Right renal cortex interstitium (tissue), 3 donors: ENCODE results near the gene ZNF236. TPM values are rescaled to one million over a fixed set of nuclear protein-coding genes. Genes with fewer than 3 reads are reported as not detected.

Experiments used
- DNase-seq, 3 donors: peaks; one replicate each; pipeline ENCODE4 v3.0.0-alpha.2; 2013; ENCODE audit warnings: low read depth in 3 of 3, low spot score in 2 of 3
- polyA plus RNA-seq, 3 donors: library from polyadenylated mRNA; unstranded; fragments of 120-200 nt; gene quantifications; one replicate each; pipeline ENCODE4 v1.2.1, GENCODE V29; 2013; ENCODE audit not compliant: insufficient read length in 3 of 3

The ZNF236 gene
- polyA plus RNA-seq, 3 donors: 9.3 to 10.9 (median 9.6) TPM

DNA sequence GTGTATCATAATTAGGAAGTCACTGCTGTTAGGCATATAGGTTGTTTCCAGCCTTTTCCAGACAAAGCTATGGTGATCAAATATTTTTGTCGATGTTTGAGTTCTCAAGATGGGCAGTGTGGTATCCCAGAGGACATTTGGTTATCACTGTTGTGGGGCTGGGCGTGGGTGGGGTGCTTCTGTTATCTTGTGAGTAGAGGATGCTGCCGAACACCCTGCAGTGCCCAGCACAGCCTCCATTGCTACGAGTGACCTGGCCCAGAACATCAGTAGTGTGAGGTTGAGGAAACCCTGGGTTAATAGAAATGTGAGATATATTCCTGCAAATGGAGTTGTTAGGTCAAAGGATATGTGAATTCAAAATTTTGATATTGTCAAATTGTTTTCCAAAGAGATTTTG lies 33.2 kb downstream of the ZNF236 start:
- no peak for DNase-seq

DNA sequence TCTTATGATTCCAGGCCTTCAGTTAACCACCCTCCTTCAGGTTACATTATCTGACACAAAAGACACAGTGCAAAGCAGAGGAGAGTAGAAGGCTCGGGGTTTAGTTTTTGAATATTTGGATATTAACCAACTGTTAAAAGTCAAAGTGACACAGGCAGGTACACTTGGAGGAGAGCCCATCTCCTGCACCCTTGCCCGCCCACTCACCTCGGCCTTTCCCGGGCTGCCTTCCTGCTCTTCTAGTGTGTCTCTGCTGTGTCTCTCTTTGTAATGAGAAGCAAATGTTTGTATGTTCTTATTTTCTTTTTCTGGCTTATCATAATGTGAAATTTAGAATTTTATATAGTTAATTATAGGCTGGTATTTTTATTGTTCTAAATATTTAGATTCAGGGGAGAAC lies 35.1 kb downstream of the ZNF236 start:
- DNase-seq: no peak

DNA sequence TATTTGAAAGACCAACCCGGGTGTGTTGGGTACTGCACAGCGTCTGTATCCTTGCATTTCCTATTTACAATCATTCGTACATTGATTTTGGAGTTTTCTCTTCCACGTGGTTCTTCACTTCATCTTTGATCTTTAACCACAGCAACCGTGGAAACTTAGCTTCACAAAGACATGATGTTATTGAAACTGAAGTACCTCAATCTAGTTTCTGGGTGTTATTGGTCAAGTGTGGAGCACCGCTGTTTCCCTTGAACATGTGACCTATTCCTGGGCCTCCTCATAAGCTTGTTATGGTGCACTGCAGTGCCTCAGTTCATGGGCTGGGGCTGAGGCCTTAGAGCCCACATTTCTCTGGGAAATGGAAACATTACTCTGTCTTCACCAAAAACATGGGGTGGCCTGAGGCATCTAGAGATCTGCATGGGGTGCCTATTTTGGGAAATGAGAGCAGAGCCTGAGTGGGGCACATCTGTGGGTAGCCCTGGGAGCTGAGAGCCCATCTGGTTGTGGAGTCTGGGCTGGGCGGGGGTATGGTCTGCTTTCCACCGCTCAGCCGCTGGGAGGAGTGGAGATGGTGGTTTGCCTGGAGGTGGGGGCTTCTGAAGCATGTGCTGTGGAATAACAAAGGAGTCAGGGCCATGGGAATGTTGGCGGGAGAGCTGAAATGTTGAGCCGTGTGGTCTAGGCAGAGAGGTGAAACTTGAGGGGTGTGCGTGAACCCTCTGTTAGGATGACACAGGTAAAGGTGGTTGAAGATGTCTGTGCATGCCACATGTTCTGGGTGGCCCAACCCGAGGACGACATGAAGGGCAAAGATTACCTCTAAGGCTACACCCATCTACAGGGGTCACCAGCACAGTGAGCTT lies 37.4 kb downstream of the ZNF236 start:
- DNase-seq: no peak

DNA sequence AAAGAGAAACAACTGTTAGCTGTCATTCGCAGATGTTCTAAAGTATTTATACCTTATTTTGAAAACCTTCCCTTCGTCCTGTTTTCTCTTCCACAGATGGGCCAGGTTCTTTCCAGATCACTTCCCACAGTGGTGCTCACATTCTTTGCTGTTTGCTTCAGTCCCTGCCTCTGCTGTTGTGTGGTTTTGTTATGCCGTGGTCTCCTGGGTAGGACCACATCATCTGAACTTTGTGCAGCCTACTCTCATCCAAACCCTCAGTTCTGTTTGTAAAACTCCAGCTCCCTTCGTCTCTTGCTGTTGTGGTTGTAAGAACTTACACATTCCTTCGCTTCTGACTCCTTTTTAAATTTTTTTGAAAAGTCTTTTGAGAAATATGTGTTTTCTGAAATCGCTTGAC lies 38.1 kb downstream of the ZNF236 start:
- DNase-seq: no peak

DNA sequence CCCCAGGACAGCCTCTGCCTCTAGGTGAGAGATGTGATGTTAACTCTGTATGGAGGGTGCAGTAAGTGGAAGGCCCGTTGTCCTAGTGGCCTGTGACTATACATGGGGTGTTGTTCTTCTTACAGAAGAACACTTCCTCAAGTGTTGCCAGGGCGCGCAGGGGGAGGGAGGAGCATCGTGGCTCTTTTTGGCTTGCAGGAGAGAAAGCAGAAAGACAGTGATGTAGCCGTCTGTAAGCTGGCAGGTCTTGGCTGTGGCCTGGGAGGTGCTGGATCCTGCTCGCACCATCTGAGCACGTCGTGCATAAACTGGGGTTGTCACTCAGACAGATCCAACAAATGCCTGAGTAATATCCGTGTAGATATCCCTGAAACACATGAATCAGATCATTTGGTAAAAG lies 44.3 kb downstream of the ZNF236 start:
- no peak for DNase-seq

DNA sequence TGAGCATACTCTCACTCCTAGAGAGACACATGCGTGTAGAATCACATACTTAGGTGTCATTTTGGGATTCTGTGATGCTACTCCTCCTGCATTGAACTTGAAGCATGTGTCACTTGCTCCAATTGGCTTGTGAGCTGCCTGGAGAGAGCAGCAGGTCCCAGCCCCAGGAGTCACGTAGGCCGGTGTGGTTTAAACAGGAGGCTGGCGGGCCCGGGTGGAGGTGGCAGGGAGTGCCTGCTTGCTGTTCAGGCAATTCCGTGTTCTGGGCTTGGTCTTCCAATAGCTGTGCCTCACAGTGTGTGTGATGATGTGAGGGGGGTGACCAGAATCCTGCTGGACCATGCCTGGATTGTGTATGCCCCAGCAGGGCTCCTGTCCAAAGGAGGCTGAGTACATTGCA lies 51.0 kb downstream of the ZNF236 start:
- DNase-seq: no peak

DNA sequence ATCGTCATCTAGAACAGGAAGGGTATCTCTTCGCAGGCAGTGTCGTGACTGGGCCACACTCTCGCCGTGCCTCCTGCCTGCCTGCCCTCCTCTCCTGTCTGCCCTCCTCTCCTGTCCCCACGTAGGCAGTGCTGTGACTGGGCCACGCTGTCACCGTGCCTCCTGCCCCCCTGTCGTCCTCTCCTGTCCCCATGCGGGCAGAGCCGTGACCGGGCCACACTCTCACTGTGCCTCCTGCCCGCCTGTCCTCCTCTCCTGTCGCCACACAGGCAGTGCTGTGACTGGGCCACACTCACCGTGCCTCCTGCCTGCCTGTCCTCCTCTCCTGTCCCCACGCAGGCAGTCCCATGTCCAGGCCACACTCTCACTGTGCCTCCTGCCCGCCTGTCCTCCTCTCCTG lies 51.4 kb downstream of the ZNF236 start:
- no peak for DNase-seq

DNA sequence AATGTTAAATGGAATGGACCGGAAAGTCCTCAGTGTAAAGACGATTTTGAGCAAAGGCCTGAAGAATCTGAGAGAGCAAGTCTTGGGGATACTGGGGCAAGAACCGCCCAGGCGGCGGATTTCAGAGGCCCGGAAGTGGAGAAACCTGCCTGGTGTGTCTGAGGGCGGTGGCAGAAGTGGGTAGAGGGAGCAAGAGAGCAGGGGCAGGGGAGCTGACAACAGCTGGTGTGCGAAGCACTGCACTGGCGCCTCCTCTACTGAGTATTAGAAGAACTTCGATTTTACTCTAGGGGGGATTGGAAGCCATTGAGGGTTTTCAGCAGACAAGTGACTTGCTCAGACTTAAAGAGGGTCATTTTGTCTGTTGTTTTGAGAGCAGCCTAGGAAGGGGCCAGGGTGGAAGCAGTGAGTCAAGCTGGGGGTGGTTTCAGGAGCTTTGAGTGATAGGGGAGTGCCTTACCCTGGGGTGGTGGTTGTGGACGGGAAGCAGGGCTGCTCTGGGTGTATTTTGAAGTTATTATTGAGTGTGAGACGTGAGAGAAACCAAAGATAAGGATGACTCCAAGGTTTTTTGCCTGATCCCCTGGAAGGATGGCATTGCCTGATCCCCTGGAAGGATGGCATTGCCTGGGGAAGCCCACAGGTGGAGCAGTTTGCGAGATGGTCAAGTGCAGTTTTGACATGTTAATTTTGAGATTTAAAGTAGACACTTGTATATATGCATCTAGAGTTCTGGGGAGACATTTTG lies 52.5 kb downstream of the ZNF236 start:
- DNase-seq: no peak

DNA sequence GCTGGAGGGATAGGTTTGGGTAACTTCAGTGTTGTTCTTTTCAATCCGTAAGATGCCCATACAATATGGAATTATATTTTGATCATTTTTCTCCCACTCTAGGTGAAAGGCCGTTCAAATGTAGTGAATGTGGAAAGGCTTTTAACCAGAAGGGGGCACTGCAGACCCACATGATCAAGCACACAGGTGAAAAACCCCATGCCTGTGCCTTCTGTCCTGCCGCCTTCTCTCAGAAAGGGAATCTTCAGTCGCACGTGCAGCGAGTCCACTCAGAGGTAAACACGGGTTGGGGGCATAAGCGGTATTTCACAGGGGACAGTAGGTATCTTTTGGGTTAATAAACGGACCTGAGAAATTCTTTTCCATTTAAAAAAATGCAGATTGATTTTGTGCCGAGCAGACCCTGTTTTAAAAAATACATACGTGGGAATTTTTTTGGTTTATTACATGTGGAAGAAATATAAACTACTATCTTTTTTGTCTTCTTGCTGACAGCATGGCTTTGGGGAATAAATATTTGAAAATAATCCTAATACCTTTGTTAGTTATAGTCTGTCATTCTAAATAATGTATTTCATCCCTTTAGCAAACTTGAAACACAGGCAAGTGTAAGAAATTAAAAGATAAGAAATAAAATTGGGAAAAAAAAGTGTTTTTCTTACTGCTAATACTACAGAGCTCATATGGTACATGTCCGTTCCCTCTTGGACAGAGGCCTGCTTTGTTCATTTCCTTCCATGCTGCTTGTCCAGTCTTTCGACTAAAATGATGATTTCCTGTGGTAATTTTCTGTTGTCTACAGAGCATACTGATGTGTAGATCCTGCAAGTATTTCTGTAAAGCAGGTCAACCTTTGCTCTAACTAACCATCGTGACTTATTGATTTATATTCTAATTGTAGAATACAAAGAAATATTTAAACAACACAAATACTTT lies 53.3 kb downstream of the ZNF236 start:
- DNase-seq: peak in 2 of 3 donors; percentile 10 to 24

DNA sequence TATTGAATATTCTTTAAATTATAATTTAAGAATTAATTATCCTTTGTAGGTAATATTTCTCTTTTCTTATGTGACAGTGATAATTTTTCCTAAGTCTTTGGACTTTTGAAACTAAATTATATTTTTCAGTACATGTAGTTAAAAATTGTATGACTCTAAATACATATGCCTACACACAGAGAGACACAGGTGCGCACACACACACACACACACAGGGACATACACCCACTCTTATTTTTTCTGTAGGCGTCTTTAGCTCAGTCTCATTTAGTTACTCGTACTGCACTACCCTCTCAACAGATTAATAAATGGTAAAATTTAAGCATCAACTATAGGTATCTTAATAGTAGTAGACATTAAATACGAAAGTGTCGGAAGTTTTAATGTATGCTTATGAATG lies 56.1 kb downstream of the ZNF236 start:
- no peak for DNase-seq

DNA sequence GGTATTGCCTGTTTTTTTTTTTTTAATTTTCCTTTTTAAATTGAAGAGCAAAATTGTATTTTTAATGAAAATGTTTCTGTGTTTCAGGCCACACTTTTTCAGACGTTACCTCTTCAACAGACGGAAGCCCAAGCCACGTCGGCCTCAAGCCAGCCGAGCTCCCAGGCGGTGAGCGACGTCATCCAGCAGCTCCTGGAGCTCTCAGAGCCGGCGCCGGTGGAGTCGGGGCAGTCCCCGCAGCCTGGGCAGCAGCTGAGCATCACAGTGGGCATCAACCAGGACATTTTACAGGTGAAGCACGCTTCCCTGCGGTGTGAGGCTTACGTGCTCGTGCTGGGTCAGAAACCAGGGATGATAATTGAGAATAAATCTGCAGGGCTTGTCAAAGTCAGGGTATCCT lies 57.7 kb downstream of the ZNF236 start:
- no peak for DNase-seq

DNA sequence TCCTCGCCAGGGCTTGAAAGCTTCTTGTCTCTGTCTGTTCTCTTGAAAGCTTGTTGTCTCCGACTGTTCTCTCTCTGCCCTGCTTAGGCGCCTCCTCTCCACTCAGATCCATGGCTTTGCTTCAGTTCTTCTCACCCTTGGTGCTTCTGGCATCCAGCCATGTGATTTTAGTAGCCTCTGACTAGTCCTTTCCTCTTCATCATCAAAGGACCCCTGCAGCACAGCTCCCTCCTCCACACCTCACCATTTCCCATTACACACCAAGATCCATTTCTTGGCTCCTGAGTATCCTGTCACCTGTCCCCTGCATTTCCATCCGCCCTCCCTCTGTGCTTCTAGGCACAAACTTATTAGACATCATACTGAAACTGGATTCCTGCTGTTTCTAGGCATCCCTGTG lies 59.4 kb downstream of the ZNF236 start:
- DNase-seq: no peak

DNA sequence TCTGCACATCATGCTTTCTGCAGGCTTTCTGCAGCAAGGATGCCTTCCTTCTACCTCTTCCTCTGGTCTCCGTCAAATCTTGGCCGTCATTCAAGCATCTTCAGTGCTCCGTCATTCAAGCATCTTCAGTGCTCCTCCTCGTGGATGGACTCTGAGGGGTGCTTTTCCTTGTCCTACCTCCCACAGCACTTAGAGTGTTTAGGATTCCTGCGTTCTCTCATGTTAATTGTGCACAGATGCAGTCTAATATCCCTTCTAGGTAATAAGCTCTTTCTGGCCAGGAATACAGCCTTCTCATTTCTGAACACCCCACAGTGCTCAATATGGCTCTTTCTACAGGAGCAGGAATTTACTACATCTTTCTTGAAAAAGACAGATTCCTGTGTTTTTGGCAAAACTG lies 59.8 kb downstream of the ZNF236 start:
- no peak for DNase-seq

DNA sequence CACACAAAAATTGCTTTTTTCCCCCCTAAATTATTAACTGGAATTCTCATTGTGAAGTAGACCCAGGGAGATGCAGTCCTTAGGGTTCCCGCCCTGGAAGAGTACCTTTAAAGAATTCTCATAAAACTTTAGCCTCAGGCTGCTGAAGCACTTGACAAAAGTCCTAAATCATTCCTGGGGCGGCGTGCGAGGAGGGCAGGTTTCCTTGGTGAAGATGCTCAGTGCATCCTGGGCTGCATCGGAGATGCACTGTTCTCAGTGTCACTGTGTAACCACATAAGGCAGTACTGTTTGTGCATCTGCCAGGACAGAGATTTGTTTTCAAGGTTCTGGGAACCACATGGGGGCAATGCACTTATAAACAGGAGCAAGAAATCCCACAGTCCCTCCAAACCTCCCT lies 62.6 kb downstream of the ZNF236 start:
- DNase-seq: no peak

DNA sequence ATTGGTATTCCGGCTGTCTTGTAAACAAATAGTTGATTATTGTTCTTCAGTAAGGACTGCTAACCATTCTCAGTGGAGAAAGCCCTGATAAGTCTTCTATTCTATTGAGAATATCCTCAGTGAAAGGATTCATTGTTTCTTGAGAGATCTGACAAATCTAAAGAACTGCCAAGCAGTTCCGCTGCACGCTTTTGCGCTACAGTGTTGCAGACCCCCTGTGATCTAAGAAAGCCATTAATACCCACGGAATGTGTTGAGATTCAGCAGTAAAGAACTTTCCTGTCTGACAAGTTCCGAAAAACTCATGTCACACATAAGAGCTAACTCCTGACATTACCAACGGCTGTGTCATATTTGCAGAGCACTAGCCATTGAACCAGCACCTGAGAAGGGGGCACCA lies 63.8 kb downstream of the ZNF236 start:
- no peak for DNase-seq

DNA sequence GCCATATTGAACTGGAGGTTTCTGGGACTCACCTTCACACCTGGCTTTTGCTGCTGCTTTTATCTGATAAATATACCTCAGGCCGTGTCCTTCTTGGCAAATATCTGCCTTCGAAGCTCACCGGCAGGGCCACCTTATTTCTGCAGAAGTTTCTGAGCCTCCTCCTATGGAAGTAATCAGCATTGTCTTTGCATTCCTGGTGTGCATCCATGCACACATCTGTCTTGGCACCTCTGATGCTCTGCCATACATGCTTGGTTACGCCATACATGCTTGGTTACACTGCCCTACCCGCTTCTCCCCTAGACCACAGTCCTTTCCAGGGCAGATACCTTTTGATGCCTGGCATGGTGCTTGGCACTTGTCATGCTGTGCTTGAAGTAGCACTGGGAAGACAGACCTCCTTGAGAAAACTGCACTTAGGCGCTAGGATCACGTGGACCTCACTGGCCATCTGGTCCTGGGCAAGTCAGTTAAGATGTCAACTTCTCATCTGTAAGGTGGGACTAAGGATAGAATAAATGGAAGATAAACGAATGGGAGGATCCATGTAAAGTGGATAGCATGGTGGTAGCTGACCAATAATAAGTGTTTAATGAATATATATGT lies 66.8 kb downstream of the ZNF236 start:
- DNase-seq: no peak

DNA sequence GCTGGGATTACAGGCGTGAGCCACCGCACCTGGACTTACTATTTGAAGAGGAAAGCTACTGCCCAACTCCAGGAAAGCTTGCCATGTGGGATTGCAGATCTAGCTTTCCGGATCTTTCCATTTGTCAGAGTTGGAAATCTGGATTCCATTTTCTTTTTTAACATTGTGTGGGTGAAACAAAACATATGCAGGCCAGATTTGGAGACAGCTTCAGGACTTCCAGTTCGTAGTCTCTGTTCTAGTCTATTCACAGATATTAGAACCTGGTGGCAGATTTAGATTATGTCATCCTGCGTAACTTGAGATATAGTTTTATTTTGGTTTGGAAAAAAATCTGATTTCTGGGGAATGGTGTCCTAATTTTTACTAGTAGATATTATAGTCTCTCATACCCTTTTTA lies 70.5 kb downstream of the ZNF236 start:
- no peak for DNase-seq

DNA sequence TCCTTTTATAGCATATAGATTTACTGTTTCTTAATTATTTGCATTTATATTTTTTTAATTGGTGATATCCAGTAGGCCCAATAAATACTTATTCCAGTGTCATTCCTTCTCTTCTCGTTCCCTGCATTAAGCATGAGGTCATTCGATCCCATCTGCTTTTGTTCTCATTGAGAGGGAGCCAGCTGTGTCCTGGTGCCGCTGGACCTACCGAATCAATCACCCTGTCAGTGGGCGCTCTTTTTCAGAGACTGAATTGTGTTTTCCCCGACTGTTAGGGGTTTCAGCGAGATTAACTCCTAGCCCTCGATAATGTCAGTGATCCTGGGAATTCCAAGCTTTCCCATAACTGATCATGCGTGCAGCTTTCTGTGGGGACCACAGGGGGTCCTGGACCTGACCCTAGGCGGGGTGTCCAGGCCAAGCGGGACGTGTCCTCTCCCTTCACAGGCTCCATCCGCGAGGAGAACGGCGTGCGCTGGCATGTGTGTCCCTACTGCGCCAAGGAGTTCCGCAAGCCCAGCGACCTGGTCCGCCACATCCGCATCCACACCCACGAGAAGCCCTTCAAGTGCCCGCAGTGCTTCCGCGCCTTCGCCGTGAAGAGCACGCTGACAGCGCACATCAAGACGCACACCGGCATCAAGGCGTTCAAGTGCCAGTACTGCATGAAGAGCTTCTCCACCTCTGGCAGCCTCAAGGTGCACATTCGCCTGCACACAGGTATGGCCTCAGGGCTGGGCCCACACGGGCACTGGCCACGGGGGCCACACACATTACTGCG lies 72.4 kb downstream of the ZNF236 start:
- DNase-seq: no peak

DNA sequence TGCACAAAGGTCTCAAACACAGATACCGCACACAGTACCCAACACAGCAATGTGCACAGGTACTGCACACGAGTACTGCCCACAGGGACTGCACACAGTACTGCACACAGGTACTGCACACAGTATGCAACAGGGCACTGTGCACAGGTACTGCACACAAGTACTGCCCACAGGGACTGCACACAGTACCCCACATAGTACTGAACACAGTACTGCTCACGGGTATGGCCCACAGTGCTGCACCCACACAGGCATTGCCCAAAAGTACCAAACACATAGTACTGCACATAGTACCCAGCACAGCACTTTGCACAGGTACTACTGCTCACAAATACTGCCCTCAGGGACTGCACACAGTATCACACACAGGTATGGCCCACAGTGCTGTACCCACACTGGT lies 73.1 kb downstream of the ZNF236 start:
- DNase-seq: no peak

DNA sequence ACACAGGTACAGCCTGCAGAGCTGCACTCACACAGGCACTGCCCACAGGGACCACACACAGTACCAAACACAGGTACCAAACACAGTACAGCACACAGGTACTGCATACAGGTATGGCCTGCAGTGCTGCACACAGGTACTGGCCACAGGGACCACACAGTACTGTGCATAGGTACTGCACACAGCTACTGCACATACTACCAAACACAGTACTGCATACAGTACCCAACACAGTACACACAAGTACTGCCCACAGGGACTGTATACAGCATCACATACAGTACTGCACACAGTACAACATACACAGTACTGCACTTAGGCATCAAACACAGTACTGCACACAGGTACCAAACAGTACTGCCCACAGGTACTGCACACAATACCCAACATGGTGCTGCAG lies 74.3 kb downstream of the ZNF236 start:
- DNase-seq: no peak
